Measurements from ENCODE around the gene ISLR. TPM values are rescaled to one million over a fixed set of nuclear protein-coding genes. Genes with fewer than 3 reads are reported as not detected.

ISLR gene
- total and polyA plus RNA-seq, 9 of the 15 experiments (the other 6 are each of a cell fraction or from before 2014, with no cell fraction given): not detected

DNA sequence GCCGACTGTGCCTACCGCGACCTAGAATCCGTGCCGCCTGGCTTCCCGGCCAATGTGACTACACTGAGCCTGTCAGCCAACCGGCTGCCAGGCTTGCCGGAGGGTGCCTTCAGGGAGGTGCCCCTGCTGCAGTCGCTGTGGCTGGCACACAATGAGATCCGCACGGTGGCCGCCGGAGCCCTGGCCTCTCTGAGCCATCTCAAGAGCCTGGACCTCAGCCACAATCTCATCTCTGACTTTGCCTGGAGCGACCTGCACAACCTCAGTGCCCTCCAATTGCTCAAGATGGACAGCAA lies 1.4 kb downstream of the ISLR start (continued):
- no peak for TF ChIP-seq MCM7 (IDR thresholded peaks at IDR 0.05)
- no peak for TF ChIP-seq MXI1 (IDR thresholded peaks at IDR 0.05; ENCODE audit: low read depth, low read length)
- TF ChIP-seq GABPA (tag; conservative IDR thresholded peaks at IDR 0.05; ENCODE audit: low read depth): no peak
- TF ChIP-seq, protein P1, sequence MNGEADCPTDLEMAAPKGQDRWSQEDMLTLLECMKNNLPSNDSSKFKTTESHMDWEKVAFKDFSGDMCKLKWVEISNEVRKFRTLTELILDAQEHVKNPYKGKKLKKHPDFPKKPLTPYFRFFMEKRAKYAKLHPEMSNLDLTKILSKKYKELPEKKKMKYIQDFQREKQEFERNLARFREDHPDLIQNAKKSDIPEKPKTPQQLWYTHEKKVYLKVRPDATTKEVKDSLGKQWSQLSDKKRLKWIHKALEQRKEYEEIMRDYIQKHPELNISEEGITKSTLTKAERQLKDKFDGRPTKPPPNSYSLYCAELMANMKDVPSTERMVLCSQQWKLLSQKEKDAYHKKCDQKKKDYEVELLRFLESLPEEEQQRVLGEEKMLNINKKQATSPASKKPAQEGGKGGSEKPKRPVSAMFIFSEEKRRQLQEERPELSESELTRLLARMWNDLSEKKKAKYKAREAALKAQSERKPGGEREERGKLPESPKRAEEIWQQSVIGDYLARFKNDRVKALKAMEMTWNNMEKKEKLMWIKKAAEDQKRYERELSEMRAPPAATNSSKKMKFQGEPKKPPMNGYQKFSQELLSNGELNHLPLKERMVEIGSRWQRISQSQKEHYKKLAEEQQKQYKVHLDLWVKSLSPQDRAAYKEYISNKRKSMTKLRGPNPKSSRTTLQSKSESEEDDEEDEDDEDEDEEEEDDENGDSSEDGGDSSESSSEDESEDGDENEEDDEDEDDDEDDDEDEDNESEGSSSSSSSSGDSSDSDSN (IDR thresholded peaks at IDR 0.05; ENCODE audit: borderline replicate concordance in 1 of 2, low read depth in 2 of 2, low read length in 2 of 2): no peak
- TF ChIP-seq SMARCE1 (IDR thresholded peaks at IDR 0.05): no peak

DNA sequence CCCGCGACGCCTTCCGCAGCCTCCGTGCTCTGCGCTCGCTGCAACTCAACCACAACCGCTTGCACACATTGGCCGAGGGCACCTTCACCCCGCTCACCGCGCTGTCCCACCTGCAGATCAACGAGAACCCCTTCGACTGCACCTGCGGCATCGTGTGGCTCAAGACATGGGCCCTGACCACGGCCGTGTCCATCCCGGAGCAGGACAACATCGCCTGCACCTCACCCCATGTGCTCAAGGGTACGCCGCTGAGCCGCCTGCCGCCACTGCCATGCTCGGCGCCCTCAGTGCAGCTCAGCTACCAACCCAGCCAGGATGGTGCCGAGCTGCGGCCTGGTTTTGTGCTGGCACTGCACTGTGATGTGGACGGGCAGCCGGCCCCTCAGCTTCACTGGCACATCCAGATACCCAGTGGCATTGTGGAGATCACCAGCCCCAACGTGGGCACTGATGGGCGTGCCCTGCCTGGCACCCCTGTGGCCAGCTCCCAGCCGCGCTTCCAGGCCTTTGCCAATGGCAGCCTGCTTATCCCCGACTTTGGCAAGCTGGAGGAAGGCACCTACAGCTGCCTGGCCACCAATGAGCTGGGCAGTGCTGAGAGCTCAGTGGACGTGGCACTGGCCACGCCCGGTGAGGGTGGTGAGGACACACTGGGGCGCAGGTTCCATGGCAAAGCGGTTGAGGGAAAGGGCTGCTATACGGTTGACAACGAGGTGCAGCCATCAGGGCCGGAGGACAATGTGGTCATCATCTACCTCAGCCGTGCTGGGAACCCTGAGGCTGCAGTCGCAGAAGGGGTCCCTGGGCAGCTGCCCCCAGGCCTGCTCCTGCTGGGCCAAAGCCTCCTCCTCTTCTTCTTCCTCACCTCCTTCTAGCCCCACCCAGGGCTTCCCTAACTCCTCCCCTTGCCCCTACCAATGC lies 2.0 kb downstream of the ISLR start:
- TF ChIP-seq ZNF436 (CRISPR knock-in tag; IDR thresholded peaks at IDR 0.05): no peak
- TF ChIP-seq ZFX (CRISPR knock-in tag; IDR thresholded peaks at IDR 0.05): no peak
- TF ChIP-seq BRD4 (IDR thresholded peaks at IDR 0.05): no peak
- no peak for TF ChIP-seq GATAD2A (IDR thresholded peaks at IDR 0.05)
- no peak for TF ChIP-seq RFX7 (CRISPR knock-in tag; IDR thresholded peaks at IDR 0.05)
- no peak for TF ChIP-seq PHB (CRISPR knock-in tag; IDR thresholded peaks at IDR 0.05)
- TF ChIP-seq, protein P1 (IDR thresholded peaks at IDR 0.05; ENCODE audit: borderline replicate concordance in 1 of 2, low read depth in 2 of 2, low read length in 2 of 2): no peak
- TF ChIP-seq, protein P2, sequence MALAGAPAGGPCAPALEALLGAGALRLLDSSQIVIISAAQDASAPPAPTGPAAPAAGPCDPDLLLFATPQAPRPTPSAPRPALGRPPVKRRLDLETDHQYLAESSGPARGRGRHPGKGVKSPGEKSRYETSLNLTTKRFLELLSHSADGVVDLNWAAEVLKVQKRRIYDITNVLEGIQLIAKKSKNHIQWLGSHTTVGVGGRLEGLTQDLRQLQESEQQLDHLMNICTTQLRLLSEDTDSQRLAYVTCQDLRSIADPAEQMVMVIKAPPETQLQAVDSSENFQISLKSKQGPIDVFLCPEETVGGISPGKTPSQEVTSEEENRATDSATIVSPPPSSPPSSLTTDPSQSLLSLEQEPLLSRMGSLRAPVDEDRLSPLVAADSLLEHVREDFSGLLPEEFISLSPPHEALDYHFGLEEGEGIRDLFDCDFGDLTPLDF (CRISPR knock-in tag; IDR thresholded peaks at IDR 0.05): no peak
- no peak for TF ChIP-seq ARHGAP35 (IDR thresholded peaks at IDR 0.05; ENCODE audit: partially characterized antibody)
- TF ChIP-seq NEUROD1 (IDR thresholded peaks at IDR 0.05; ENCODE audit: borderline replicate concordance, low read depth, low read length, partially characterized antibody): no peak
- DNase-seq (ENCODE audit: extremely low read depth in 1 of 4, low spot score in 3 of 4): no peak
- intact Hi-C loops (cut with micrococcal nuclease): no loop called here
- in situ Hi-C loops (cut with MboI): no loop called here
- H4K20me1 ChIP-seq (replicated peaks; ENCODE audit: control insufficient read depth, insufficient read depth, low read length): peaks cover 12% of the 10 kb centered on the region
- H3K36me3 ChIP-seq (ENCODE audit: control insufficient read depth, insufficient read depth, low read length): no peaks in the 10 kb centered on the region
- no peaks in the 10 kb centered on the region for H3K9me3 ChIP-seq (replicated peaks; ENCODE audit: control insufficient read depth, insufficient read depth, low read depth, low read length)
- no peak overlapping the region for H3K9ac ChIP-seq (ENCODE audit: insufficient read depth in 1 of 2, low read depth in 2 of 2, low read length in 2 of 2)
- no peak overlapping the region for H3K27ac ChIP-seq (ENCODE audit: extremely low read depth, low read depth, low read length)
- H3K27me3 ChIP-seq (ENCODE audit: control insufficient read depth in 2 of 2, insufficient read depth in 2 of 2, low read length in 2 of 2): peaks cover 29 to 77% of the 10 kb centered on the region in 2 experiments; a peak in 4 of 5 replicates
- H3K4me1 ChIP-seq (replicated peaks in 1 of 2; ENCODE audit: control insufficient read depth in 2 of 2, insufficient read depth in 2 of 2, low read length in 2 of 2): peaks cover 0 to 17% of the 10 kb centered on the region in 2 experiments; a peak in 2 of 5 replicates
- no peak for FAIRE-seq
- H3K4me2 ChIP-seq (ENCODE audit: insufficient read depth, low read length): no peak overlapping the region
- no peaks in the 10 kb centered on the region for H3K79me2 ChIP-seq (ENCODE audit: control insufficient read depth, insufficient read depth, low read length)
- BruUV-seq (replicated peaks): no TSS peak
- H3K4me3 ChIP-seq: no peak overlapping the region
- ATAC-seq: no peak
- ChIA-PET CTCF (ENCODE audit: low intra/inter-chr PET ratio) (no interaction called here), POLR2A (no interaction called here)
- WGBS (ENCODE audit: insufficient coverage, low coverage, missing lambda C conversion rate): 2% methylated on average over 45 of the region's 45 CpGs
- H2AFZ ChIP-seq (ENCODE audit: low read depth, low read length): no peak overlapping the region
- H3K9me1 ChIP-seq (ENCODE audit: control insufficient read depth, insufficient read depth, low read length): no peaks in the 10 kb centered on the region
